Stimulated activated CD4-positive, alpha-beta T cell treated with anti-CD3 and anti-CD28 coated beads, TNF-alpha, amount 100 ng/mL, for 1 hour (primary cell): ENCODE results near the gene FMO5.
"Not testable (repeated sequence)": the region's sequence is repeated elsewhere in the genome, so short reads cannot be mapped to it uniquely, and the experiment has no call there.

Source experiments
- DNase-seq, 3 donors: peaks; one replicate each; pipeline ENCODE4 v3.0.0-alpha.2; 2020; ENCODE audit warnings: low read depth in 3 of 3, low spot score in 1 of 3

FMO5 gene

DNA sequence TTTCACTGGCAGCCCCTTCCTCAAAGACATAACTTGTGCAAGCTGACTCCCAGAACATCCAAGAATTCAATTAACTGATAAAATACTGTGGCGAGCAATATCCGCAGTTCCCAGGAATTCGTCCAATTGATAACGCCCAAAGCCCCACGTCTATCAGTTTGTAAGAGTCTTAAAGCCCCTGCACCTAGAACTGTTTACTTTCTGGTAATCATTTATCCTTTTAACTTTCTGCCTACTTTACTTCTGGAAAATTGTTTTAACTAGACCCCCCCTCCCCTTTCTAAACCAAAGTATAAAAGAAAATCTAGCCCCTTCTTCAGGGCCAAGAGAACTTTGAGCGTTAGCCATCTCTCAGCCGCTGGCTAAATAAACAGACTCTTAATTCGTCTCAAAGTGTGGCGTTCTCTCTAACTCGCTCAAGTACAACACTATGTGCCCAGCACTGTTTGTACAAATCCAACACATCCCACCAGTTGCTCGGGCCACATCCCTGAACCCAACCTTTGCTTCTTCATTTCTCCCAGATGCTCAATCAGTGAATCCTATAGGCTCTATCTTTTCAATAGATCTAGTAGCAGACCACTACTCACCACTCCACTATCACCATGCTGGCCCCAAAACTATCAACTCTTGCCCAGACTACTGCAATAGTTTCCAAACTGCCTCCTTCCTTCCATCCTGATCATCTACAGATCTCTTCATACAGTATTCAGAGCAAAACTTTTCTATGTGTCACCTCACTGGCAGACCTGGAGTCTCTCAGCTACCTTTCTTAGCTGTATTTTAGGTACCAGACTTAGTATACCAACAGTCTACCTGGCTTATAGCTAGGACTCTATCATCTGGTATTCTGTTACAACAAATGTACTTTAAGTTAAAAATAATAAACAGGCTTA lies 14.0 kb upstream of the FMO5 start:
- no peak for DNase-seq

DNA sequence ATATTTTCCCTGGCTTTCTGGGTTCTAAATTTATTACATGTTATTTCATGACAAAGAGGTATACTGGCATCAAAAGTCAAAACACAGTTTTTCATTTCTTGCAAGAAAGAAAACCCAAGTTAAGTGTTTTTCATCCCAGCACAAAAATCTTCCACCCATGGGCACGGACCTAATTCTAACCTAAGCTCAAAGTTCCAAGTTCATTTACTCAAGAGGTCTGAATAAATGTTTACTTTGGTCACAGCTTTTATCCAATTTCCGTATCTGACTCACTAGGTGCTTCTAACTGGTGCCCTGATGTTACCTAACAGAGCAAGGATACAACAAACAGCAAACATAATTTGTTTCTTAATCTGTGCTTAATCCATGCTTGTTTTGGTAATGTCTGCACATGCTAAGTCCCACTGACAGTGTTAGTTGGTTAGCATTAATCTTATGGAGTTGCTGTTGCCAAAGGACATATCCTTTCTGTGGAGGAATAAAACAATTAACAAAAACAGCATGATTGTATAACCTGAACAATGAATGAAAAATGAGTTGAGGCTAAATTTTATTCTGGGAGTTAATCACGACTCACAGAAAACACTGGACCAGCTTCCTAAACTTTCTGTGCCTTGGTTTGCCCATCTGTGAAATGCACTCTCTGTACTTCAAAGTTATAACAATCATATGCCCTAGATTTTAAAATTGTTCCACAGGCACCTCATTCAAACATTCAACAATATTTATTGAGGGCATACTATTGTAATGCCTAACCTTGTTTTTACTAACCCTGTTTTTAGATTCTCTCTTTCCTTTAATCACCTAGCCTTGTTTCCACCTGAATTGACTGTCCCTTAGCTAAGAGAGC lies 13.1 kb upstream of the FMO5 start:
- no peak for DNase-seq

DNA sequence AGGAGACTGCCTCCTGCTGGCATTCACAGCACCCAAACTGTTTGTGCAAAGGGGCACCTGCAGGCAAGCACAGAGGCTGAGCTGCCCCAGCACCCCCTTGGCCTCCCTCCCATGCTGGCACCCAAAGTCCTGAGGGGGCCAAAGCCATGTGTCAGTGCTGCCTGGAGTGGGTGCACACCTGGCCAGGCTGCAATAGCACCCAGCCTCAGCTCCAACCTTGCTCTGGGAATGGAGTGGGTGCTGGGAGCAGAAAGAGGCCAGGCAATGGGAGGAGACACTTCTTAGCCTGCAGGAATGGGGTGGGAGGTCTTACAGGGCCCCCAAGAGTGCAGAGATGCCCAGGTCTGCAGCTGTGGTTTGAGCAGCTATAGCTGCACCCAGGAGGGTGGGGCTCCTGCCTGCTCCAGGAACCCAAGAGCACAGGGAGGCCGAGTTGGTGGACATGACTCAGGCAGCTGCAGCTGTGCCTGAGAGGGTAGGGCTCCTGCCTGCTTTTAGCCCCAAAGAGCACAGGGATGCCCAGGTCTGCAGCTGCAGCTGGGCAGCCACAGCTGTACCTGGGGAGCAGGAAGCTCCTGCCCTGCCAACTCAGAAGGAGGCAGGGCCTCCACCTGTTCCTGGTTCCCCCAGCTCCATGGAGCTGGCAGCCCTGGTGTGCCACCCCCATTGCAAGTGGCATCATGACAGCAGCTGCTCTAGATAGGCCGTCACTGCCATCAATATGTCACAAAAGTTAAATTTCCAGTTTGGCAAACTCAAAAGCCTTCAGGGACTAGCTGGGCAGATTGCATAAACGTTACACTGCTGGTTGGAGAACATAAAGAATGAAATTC lies 12.0 kb upstream of the FMO5 start:
- no peak for DNase-seq

DNA sequence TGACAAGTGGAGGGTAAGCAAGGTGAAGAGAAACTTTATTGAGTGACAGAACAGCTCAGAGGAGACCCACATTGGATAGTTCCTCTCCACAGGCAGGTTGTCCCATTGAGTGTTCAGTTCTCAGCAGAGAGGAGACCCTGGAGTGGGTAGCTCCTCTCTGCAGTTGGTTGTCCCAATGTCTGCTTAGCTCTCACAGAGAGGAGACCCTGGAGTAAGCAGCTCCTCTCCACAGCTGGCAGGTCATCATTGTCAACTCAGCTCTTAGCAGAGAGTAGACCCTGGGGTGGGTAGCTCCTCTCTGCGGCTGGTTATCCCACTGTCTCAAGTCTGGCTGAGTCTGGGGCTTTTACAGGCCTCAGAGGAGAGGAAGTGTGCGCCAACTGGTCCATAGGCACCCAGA lies 11.3 kb upstream of the FMO5 start:
- no peak for DNase-seq

DNA sequence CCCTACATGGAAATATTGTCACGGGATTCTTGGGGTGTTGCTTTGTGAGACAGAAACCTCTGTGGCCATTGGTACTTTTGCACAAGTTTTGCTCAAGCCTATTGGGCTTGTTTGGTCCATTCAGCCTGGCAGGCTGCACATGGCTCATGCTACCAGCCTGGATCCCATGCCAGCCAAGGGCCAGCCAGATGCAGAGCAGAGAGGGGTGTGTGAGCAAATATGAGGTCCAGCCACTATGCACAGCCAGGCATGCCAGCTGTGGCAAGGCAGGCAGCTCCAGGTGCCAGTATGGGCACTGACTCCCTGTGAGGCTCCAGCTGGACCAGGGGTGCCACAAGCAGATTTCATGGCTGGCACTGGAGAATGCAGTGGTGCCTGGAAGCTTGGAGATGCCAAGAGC lies 10.7 kb upstream of the FMO5 start:
- DNase-seq: no peak

DNA sequence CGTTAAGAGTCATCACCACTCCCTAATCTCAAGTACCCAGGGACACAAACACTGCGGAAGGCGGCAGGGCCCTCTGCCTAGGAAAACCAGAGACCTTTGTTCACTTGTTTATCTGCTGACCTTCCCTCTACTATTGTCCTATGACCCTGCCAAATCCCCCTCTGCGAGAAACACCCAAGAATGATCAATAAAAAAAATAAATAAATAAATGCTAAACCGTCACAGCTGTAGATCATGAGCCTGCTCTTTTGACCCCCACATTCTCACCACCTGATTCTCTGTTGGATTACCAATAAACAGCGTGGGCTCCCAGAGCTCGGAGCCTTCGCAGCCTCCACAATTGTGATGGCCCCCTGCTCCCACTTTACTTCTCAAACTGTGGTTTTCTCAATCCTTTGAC lies 8.8 kb upstream of the FMO5 start:
- not testable (repeated sequence) for DNase-seq

DNA sequence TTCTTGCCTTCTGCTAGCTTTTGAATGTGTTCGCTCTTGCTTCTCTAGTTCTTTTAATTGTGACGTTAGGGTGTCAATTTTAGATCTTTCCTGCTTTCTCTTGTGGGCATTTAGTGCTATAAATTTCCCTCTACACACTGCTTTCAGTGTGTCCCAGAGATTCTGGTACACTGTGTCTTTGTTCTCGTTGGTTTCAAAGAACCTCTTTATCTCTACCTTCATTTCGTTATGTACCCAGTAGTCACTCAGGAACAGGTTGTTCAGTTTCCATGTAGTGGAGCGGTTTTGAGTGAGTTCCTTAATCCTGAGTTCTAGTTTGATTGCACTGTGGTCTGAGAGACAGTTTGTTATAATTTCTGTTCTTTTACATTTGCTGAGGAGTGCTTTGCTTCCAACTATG lies 5.9 kb upstream of the FMO5 start:
- not testable (repeated sequence) for DNase-seq

DNA sequence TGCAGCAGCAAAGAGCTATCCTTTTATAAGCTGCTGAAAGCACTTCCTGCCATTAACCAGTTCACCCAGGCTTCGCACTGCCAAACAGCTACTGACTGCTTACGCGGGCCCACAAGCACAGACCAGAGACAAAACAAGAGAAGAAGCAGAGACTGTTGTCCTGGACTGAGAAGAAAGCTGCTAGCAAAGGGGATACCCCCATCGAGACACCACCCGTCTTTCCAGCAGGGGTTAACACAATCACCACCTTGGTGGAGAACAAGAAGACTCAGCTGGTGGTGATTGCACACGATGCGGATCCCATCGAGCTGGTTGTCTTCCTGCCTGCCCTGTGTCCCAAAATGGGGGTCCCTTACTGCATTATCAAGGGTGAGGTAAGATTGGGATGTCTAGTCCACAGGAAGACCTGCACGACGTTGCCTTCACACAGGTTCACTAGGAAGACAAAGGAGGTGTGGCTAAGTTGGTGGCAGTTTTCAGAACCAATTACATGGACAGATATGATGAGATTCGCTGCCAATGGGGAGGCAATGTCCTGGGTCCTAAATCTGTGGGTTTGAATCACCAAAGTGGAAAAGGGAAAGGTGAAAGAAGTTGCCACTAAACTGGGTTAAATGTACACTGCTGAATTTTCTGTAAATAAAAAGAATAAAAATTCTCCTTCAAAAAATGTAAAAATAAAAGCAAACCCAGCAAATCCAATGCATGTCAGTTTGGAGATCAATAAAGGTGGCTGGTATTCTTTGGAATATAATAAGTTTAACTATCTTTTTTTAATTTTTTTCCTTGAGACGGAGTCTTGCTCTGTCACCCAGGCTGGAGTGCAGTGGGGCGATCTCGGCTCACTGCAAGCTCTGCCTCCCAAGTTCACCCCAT lies 1.2 kb downstream of the FMO5 start:
- DNase-seq: no peak

DNA sequence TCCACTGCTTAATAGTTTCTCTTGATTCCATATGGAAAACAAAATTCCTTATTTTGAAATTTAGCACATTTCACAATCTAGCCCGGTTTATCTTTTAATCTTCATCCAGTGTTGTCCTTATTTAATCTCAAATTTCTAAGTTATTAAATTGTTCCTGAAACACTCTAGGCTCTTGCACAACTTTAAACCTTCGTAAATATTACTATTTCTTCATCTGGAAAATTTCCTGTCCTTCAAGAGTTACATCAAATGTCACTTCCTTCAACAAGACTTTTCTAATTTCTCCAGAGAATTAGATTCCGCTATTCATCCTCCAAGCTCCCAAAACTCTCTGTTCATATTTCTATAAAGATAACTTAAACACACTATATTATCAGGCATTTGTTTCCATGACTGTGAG lies 6.5 kb downstream of the FMO5 start:
- no peak for DNase-seq

DNA sequence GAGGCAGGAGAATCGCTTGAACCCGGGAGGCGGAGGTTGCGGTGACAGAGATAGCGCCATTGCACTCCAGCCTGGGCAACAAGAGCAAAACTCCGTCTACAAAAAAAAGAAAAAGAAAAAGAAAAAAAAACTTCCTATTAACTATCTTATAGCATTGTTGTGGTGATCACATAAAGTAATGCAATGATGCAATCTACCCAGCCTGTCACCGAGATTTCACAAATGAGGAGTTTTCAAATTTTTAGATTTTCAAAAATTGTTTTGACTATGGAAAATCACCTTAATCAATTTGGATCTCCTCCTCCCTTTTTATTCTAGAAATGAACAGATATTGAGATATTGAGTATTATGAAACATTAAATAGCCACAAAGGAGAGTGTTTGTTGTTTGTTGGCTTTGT lies 8.0 kb downstream of the FMO5 start:
- DNase-seq: no peak

DNA sequence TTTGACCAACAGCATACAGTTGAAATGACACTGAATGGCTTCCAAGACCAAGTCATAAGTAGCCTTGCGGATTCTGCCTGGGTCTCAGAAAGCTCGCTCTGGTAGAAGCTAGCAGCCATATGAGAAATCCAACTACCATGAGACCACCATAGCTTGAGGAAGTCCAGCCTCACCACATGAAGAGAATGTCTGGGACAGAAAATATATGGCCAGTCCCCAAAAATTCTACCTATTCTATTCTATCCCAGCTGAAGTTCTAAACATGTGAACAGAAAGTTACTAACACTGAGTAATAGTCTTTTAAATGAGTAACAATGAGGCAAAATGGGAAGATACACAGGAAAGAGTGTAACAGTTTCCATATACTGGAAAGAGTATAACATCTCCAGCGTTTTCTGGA lies 9.0 kb downstream of the FMO5 start:
- DNase-seq: no peak

DNA sequence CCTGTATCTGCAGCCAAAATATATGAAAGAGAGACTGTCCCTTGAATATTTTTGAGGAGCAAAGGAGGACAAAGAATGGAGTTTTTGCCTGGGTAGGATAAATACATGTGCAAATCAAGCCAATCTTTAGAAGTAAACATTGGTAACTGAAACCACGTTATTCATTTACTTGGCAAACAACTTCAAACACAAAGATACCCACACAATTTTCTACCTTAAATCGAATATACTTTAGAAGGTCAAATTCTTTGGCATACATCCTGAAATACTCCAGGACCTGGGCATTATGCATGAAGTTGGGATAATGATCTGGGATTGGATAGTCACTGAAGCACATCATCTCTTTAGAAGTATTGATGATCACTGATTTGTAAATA lies 9.6 kb downstream of the FMO5 start:
- DNase-seq: no peak

DNA sequence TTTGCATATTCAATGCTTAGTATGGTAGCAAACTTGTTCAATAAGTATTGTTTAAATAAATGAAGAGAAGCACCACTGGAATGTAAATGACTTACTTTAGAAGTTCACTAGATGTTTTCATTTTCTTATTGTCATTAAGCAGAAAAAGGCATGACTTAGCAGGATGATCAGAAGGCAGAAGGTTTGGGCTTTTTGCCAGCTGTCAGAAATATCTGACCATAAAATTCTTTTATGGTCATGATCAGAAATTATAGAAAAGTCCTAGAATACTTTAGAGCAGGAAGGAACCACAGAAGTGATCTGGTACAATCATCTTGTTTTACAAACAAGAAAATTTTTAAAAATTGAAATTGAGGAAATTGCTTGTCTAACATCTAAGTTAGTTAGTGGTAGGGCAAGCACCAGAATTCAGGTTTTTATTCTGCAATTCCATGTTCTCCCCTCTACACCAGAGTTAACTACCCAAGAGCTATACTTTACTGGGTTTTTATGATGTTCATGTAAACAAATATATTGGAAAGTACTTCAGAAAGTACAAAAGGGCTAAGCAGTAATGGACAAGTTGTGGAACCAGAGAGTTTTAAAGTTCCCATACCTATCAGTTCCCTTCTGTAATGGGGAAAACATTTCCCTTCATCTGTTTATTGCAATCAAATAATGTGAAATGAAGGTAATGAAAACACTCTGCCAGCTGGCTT lies 10.1 kb downstream of the FMO5 start:
- no peak for DNase-seq

DNA sequence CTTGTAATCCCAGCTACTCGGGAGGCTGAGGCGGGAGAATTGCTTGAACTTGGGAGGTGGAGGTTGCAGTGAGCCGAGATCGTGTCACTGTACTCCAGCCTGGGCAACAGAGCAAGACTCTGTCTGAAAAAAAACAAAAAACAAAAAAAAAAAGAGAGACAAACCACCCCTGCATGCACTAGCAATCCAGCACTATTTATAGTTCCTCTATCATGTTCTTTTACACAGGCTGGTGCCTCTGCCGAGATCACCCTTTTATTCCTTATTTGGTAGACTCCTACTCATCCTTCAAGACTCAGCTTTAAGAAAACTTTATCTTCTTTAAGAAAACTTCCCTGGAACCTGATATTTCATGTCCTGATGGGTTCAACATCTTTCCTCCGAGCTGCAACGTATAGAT lies 10.8 kb downstream of the FMO5 start:
- no peak for DNase-seq

DNA sequence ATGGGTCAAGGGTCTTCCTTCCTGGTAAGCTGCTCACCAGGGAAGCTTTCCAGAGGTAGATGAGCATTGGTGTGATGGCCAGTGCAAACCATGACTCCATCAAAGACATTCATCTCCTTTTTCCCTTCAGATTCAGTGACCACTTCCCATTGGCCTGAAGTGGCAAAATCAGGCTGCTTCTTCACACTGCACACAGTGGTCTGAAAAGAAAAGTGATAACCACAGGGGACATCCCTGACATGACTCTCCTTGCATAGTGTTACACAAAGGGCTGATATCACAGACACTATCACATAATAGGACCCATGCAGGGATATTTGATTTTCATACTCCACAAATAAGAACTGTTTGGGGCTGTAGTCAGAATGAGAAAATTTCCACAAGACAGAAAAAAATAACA lies 11.9 kb downstream of the FMO5 start:
- no peak for DNase-seq

DNA sequence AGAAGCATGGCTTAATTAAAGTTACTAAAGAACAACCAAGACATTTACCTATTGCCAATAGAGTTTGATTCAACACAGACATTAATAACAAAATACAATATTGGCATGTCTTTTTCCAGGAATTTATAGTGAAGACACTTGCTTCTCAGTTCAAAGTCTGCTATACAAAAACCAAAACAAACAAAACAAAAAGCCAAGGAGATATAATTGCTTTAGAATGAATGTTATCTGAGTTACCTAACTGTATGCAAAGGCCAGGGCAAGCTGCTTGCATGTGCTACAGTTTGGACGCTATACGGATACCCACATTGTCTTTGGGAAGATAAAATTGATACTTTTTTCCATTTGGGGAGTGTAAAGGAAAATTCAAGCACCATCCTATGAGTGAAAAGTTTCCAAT lies 13.6 kb downstream of the FMO5 start:
- DNase-seq: no peak

DNA sequence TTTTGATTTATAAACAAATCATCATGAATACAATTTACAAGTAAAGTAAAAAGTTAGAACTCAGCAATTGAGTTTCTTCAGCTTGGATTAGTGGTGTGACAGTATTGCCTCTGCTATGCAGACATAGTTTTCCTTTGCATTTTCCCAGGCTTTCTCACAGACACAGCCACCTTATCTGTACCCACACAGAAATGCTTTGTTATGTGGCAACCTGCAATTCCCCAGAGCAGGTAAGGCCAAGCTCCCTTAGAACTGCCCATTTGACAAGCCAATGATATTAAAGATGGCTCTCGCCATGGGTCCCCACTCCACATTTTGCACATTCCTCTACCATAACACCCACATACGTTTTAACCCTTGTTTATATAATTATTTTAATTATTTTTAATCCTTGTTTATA lies 14.2 kb downstream of the FMO5 start:
- no peak for DNase-seq

DNA sequence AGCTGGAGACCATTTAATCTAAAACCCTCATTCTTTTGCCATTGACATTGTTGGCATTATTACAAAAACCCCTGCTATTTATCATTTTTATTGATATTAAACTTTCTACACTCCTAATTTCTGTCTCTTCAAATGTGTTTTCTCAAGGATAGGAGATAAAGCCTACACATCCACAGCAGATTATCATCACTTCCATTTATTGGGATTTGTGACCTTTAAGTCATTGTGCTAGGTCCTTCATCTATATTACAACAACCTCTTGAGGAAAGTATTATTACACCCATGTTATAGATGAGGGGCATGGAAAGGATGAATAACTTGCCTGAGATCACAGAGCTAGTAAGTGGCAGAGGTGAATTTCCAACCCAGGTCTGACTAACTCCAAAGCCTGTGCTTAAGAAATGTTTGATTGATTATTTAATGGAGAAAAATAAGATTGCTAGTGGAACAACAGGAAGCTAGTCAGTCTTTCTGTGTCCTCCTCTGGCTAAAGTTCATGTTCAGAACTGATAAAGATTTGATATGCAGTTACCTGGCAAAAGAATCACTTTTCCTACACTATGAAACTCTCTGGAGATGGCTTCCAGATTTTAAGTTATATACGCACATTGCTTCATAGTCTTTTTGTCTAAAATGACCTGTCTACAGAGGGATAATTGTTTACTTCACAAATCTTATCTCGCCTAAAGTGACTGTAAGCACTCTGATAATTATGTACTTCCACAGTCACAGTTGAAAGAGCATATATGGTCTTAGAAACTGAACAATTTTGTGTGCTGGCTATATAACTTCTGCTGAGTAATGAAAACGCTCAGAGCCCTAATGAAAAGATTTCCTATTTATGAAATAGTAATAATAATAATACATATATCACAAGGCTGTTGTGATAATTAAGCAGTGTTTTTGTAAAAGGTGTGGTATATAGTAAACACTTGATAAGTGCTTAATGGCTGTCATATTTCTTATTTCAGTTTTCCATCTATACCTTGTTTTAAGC lies 15.0 kb downstream of the FMO5 start:
- DNase-seq: no peak

DNA sequence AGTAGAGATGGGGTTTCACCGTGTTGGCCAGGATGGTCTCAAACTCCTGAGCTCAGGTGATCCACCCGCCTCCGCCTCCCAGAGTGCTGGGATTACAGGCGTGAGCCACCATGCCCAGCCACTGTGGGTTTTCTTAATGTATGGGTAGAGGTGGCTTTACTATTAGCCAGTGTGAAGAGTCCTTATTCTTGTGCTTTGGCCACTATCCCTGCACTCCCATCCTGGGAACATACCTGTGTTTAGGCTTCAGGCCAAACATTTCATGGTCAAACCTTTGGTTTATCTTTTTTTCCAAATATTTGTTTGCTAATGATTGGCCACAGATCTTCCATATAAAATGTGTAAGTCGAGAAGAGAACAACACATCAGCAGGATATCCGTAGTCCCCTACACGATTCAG lies 16.5 kb downstream of the FMO5 start:
- no peak for DNase-seq
